CD14-positive monocyte (primary cell): ENCODE results near the gene PREP. TPM values are rescaled to one million over a fixed set of nuclear protein-coding genes. Genes with fewer than 3 reads are reported as not detected.
A peak's percentile ranks its signal among the peaks of the same experiment; 100 is the strongest.

Experiments used
- DNase-seq, 3 donors: peaks; one replicate each; pipeline ENCODE4 v3.0.0-alpha.2; 2011 to 2022
- H2AFZ ChIP-seq: 2 replicates; pipeline ENCODE4 v1.6.0; 2012; ENCODE audit warnings: mild to moderate bottlenecking, low read depth, low read length, inconsistent platforms; ENCODE audit not compliant: insufficient read depth, poor library complexity, severe bottlenecking
- H3K27ac ChIP-seq, 2 donors: 1 replicate in 1 of 2; 2 replicates in 1 of 2; pipeline ENCODE4 v1.5.1; 2012 to 2013; ENCODE audit warnings: low read length in 2 of 2, control low read depth in 1 of 2, inconsistent platforms in 1 of 2, low read depth in 1 of 2, mild to moderate bottlenecking in 1 of 2
- H3K27me3 ChIP-seq, 2 donors: one replicate each; pipeline versions ENCODE4 v1.6.0 to v1.6.1; 2011 to 2013; ENCODE audit warnings: low read length in 2 of 2; ENCODE audit not compliant: control insufficient read depth in 2 of 2, insufficient read depth in 2 of 2
- H3K36me3 ChIP-seq, 2 donors: replicated peaks in 1 of 2; 1 replicate in 1 of 2; 2 replicates in 1 of 2; pipeline versions ENCODE4 v1.5.1 to v1.6.1; 2012 to 2013; ENCODE audit warnings: low read length in 2 of 2, control low read depth in 1 of 2, inconsistent platforms in 1 of 2, mild to moderate bottlenecking in 1 of 2; ENCODE audit not compliant: insufficient read depth in 2 of 2, control insufficient read depth in 1 of 2
- H3K4me1 ChIP-seq, 2 donors: 1 replicate in 1 of 2; 2 replicates in 1 of 2; pipeline versions ENCODE4 v1.5.1 to v1.6.1; 2012 to 2013; ENCODE audit warnings: low read length in 2 of 2, control low read depth in 1 of 2, inconsistent platforms in 1 of 2, mild to moderate bottlenecking in 1 of 2, moderate library complexity in 1 of 2; ENCODE audit not compliant: insufficient read depth in 2 of 2, control insufficient read depth in 1 of 2
- H3K4me2 ChIP-seq: replicated peaks from 2 replicates; pipeline ENCODE3; 2012; ENCODE audit warnings: low read length, moderate library complexity, mild to moderate bottlenecking; ENCODE audit not compliant: poor library complexity, severe bottlenecking; ENCODE audit errors: extremely low read depth
- H3K4me3 ChIP-seq, 3 experiments: fragments of 200-600 bp in 1 of 3; sonication (generic) in 1 of 3; replicated peaks in 1 of 3; 1 replicate in 2 of 3; 2 replicates in 1 of 3; pipeline ENCODE4 v1.5.1; 2011 to 2013; ENCODE audit warnings: low read length in 3 of 3, mild to moderate bottlenecking in 3 of 3, control low read depth in 2 of 3, low read depth in 2 of 3, inconsistent platforms in 1 of 3, moderate library complexity in 1 of 3
- H3K79me2 ChIP-seq: 2 replicates; pipeline ENCODE4 v1.6.0; 2012; ENCODE audit warnings: mild to moderate bottlenecking, control low read depth, inconsistent platforms, low read length, moderate library complexity; ENCODE audit not compliant: insufficient read depth
- H3K9ac ChIP-seq: 2 replicates; pipeline ENCODE4 v1.6.0; 2017; ENCODE audit warnings: low read length, mild to moderate bottlenecking; ENCODE audit not compliant: insufficient read depth, poor library complexity, severe bottlenecking
- H3K9me3 ChIP-seq, 2 donors: replicated peaks in 1 of 2; 1 replicate in 1 of 2; 2 replicates in 1 of 2; pipeline versions ENCODE4 v1.5.1 to v1.6.1; 2012 to 2013; ENCODE audit warnings: low read length in 2 of 2, control low read depth in 1 of 2; ENCODE audit not compliant: control insufficient read depth in 1 of 2, insufficient read depth in 1 of 2
- H4K20me1 ChIP-seq: 2 replicates; pipeline ENCODE4 v1.6.0; 2012; ENCODE audit warnings: mild to moderate bottlenecking, low read length, control low read depth, moderate library complexity; ENCODE audit not compliant: insufficient read depth
- H3K27ac Mint-ChIP-seq, 7 donors: one replicate each; pipeline ENCODE4 v1.8.0; 2020; ENCODE audit warnings: mild to moderate bottlenecking in 7 of 7, mixed read lengths in 7 of 7, moderate library complexity in 6 of 7, inconsistent platforms in 2 of 7
- H3K27me3 Mint-ChIP-seq, 3 donors: one replicate each; pipeline ENCODE4 v1.8.0; 2021 to 2022; ENCODE audit warnings: low read depth in 3 of 3, mild to moderate bottlenecking in 3 of 3, mixed read lengths in 3 of 3, moderate library complexity in 3 of 3, inconsistent platforms in 1 of 3
- H3K36me3 Mint-ChIP-seq, 2 donors: one replicate each; pipeline ENCODE4 v1.8.0; 2020; ENCODE audit warnings: mixed read lengths in 2 of 2, inconsistent platforms in 1 of 2, mild to moderate bottlenecking in 1 of 2
- H3K4me1 Mint-ChIP-seq: one replicate; pipeline ENCODE4 v1.8.0; 2020; ENCODE audit warnings: mild to moderate bottlenecking, mixed read lengths
- H3K4me3 Mint-ChIP-seq, 2 donors: one replicate each; pipeline ENCODE4 v1.8.0; 2020; ENCODE audit warnings: mild to moderate bottlenecking in 2 of 2, mixed read lengths in 2 of 2, moderate library complexity in 1 of 2
- H3K9me3 Mint-ChIP-seq, 7 donors: one replicate each; pipeline ENCODE4 v1.8.0; 2020 to 2022; ENCODE audit warnings: mixed read lengths in 7 of 7, mild to moderate bottlenecking in 6 of 7, moderate library complexity in 6 of 7, inconsistent platforms in 2 of 7
- CTCF ChIP-seq: fragments of 200-600 bp; IDR thresholded peaks from one replicate; pipeline ENCODE4 v1.8.0; 2022; ENCODE audit warnings: antibody characterized with exemption, mild to moderate bottlenecking
- WGBS: methylation state at CpG from one replicate; pipeline ENCODE4 v1.1.5; 2013; ENCODE audit warnings: missing lambda C conversion rate; ENCODE audit not compliant: insufficient coverage; 5-methylcytosine and 5-hydroxymethylcytosine counted together
- intact Hi-C, 2 donors: fragments of 100-400 bp; cut with micrococcal nuclease; formaldehyde crosslinking; loops; one replicate each; pipeline versions ENCODE4 v1.15.0 to v1.15.1; 2023
- polyA plus RNA-seq, 3 donors: library from polyadenylated mRNA; depleted of rRNA in 1 of 3; unstranded in 2 of 3; stranded (reverse) in 1 of 3; fragments of 300-500 nt in 2 of 3; fragments of >200 nt in 1 of 3; fragmentation: Illumina TruSeq in 2 of 3; gene quantifications; 1 replicate in 2 of 3; 2 replicates in 1 of 3; pipeline ENCODE4 v1.2.3, GENCODE V29; 2012 to 2021

The PREP gene
- polyA plus RNA-seq, 3 donors, result 21.4 to 40.8 (median 30.7) TPM

GRCh38 chr6:105275542-105275941 lies 127.3 kb downstream of the PREP start:
- no peaks in the 10 kb centered on the region for H4K20me1 ChIP-seq
- H3K4me1 ChIP-seq, result no peaks in the 10 kb centered on the region
- TF ChIP-seq CTCF, result no peak
- H3K4me3 Mint-ChIP-seq, result no peak overlapping the region
- no peak overlapping the region for H2AFZ ChIP-seq
- H3K9ac ChIP-seq, result no peak overlapping the region
- peaks cover 0 to 2% (median 0%) of the 10 kb centered on the region in 7 donors for H3K9me3 Mint-ChIP-seq
- no peak overlapping the region for H3K27ac ChIP-seq
- peaks cover 52 to 53% of the 10 kb centered on the region in 2 donors for H3K36me3 Mint-ChIP-seq
- DNase-seq, result no peak
- no peak overlapping the region for H3K4me2 ChIP-seq
- H3K4me3 ChIP-seq, result no peak overlapping the region
- H3K79me2 ChIP-seq, result no peaks in the 10 kb centered on the region
- no peak overlapping the region for H3K27ac Mint-ChIP-seq
- H3K36me3 ChIP-seq, result peaks cover 52 to 57% of the 10 kb centered on the region in 2 donors
- peaks cover 0 to 3% (median 3%) of the 10 kb centered on the region in 3 donors for H3K27me3 Mint-ChIP-seq
- intact Hi-C loops, result no loop called here
- H3K4me1 Mint-ChIP-seq, result no peaks in the 10 kb centered on the region
- no peaks in the 10 kb centered on the region for H3K27me3 ChIP-seq
- no CpG with 5 or more reads among the region's 2 CpGs for WGBS
- H3K9me3 ChIP-seq, result no peaks in the 10 kb centered on the region

GRCh38 chr6:105274678-105275077 lies 128.2 kb downstream of the PREP start:
- no peaks in the 10 kb centered on the region for H3K4me1 Mint-ChIP-seq
- intact Hi-C loops, result no loop called here
- H3K27me3 Mint-ChIP-seq, result peaks cover 0 to 3% (median 3%) of the 10 kb centered on the region in 3 donors
- peaks cover 0 to 2% (median 0%) of the 10 kb centered on the region in 7 donors for H3K9me3 Mint-ChIP-seq
- H3K4me2 ChIP-seq, result no peak overlapping the region
- no peaks in the 10 kb centered on the region for H3K79me2 ChIP-seq
- H3K27me3 ChIP-seq, result no peaks in the 10 kb centered on the region
- 60% methylated on average over 1 of the region's 4 CpGs for WGBS
- H3K27ac ChIP-seq, result no peak overlapping the region
- no peak for TF ChIP-seq CTCF
- H4K20me1 ChIP-seq, result no peaks in the 10 kb centered on the region
- peaks cover 43 to 45% of the 10 kb centered on the region in 2 donors for H3K36me3 Mint-ChIP-seq
- no peaks in the 10 kb centered on the region for H3K9me3 ChIP-seq
- H3K27ac Mint-ChIP-seq, result peak overlapping the region in 1 of 7 donors; percentile 50
- DNase-seq, result no peak
- H3K9ac ChIP-seq, result no peak overlapping the region
- H3K4me3 ChIP-seq, result no peak overlapping the region
- H3K4me3 Mint-ChIP-seq, result no peak overlapping the region
- no peaks in the 10 kb centered on the region for H3K4me1 ChIP-seq
- H3K36me3 ChIP-seq, result peaks cover 43 to 48% of the 10 kb centered on the region in 2 donors
- no peak overlapping the region for H2AFZ ChIP-seq
